GM21619 (cell line): ENCODE results near the gene LRRC1.
A peak's percentile ranks its signal among the peaks of the same experiment; 100 is the strongest.
"Not testable (repeated sequence)": the region's sequence is repeated elsewhere in the genome, so short reads cannot be mapped to it uniquely, and the experiment has no call there.

Experiments used
- ATAC-seq: cut with Tn5 transposase; IDR thresholded peaks from one replicate; pipeline ENCODE4 v1.9.1; 2021; ENCODE audit not compliant: unreplicated experiment

Gene LRRC1

DNA sequence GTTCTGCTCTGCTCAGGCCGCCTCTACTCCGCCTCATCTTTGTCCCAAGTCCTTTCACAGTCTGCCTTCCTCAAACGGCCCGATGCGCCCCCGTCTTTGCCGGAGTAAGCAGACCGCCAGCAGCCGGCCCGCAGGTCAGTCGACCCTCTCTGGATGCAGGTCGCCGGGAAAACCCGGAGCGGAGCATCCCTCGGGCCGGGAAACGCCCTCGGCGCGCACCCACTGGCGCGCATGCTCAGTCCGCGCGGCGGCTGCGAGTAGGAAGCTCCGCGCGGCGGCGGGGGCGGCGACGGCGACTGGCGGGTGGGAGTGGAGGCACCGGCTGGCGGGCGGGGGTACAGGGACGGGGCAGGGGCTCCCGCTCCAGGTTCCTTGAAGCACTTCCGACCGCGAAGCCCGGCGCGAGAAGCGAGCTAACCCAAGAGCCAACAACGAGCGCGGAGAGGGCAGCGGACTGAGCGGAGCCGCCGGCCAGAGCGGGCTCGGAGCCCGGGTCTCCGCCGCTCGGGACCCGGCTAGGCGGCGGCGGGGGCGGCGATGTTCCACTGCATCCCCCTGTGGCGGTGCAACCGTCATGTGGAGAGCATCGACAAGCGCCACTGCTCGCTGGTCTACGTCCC, at the start of gene LRRC1:
Gene LRRC1, plus strand, starts transcription at position 286 of the 620 bp plus-strand sequence. Its CDS starts 252 bp downstream, at position 538.
- peak; percentile 61 for ATAC-seq

DNA sequence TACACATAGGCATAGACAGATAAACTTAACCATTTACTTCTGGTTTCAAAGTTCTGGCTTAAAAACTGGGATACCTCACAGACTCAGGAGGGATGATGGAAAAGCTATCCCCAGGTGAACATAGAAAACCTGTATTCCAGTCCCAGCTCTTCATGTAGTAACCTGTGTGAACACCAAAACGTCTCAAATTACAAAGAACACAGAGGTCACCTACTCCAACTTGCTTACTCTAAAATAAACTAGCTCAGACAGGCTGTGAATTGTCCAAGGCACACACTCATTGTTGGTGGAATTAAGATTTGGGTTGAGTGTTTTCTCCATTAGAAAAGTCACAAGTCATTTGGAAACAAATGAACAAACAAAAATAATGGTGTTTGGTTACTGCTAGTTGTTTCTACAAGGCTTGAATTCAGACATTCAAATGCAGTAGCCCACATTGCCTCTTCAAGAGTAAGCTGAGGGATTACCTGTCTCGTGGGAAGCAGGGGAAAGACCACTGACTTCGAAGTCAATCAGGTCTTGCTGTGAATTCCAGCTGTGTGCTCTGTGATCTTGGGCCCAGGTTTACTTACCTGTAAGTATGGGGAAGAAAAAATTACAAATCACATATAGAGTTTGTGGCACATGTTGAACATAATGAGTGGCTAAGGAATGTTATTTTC, 48.2 kb upstream of the LRRC1 start:
- no peak for ATAC-seq

DNA sequence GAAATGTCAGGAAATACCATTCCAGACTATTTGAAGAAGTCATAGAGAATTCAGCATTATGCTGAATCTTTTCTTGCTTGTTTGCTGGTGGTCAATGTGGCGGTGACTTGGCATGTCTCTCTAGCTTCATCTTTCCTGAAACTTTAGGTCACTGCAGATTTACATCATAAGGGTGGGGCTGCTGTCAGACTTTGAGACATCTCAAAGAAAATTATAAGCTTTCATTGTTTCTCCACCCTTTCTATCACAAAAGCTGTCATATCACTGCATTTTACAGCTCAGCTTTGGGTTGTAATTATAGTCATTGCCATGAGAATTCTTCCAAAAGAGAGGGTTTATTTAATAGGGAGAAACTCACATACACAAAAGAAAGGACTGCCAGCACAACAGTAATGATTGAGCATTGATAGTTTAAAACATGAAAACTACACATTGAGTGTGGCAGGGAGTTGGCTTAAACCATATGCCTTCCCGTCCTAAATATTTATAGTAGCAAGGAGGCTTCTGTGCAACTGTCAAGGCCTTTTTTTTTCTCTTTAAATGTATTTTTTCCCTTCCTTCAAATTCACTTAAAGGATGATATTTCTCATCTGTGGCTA, 44.7 kb upstream of the LRRC1 start:
- no peak for ATAC-seq

DNA sequence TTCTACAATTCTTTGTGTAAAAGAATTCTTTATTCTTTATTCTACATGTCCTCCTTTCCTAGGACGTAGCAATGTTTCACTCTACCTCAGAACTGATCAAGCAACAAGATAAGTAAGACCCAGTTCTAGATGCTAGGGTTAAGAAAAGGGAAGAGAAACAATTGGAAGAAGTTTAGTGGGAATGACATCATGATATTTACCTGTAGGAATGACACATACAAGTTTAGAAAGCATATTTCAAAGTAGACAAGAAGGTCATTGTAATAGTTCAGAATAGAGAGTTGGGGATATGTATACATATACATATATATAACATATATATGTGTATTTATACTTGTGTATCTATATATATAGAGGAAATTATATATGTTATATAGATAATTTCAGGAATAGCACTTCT, 43.4 kb upstream of the LRRC1 start:
- ATAC-seq, result no peak

DNA sequence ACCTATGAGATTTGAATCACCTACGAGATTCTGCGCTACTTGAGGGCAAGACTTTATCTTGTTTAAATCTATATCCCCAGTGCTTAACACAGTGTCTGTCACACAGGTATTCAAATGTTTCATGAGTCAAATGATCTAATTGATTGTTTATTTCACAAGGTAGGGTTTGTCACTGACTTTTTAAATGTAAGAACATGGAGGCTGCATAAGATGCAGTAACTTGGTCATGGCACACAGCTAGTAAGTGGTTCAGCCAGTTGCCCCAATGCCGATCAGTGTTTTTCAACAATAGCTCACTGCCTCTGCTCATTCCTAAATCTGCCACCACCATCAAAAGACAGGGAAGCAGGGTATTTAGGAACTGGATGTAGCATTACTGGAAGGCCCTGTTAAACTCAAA, 42.4 kb upstream of the LRRC1 start:
- no peak for ATAC-seq

DNA sequence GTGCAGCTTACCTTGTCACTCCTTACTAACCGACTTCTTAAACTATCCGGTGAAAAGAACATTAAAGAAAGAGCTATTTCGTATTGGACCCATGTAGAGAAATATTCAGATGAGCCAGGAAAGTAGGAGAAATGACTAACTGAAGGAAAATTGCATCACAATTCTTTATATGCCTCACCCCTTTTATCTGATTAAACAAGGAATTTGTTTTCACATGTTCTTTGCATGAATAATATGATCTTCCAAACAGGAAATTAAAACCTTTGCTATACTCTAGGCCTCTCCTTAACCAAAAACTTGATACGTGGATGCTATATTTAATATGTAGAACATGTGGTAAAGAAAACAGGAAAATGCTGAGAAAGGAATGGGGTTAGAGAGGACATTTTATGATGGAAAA, 41.9 kb upstream of the LRRC1 start:
- ATAC-seq, result no peak

DNA sequence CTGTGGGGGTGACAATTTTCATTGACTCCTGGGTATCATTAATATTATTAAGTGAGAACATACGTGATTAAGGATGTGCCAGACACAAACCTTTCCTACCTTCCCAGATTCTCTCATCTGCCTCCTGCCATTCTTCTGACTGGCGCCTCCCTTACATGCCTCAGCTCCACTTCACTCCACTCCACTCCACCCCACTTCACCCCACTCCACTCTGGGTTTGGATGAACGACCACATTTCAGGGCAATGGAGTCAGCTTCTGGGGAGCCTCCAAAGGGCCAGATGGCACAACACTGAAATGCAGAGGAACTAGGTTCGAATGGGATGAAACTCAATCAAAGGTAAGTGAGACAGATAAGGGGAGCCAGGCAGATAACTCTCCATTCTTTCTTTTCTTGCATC, 40.5 kb upstream of the LRRC1 start:
- no peak for ATAC-seq

DNA sequence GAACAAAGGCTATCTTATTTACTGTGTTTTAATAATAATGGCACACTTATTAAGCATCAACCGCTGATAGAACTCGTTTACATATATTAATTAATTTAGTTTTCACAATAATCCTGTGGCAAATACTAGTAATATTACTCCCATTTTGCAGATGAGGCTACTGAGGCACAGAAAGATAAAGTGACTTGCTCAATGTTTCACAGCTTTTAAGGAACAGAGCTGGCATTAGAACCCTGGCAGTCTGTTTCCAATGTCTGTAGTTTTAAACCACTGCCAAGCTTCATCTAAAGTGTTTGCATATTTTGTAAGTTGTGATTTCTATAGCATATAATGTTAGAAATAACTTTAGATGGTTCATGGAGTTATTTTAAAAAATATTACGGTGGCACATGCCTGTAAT, 38.4 kb upstream of the LRRC1 start:
- ATAC-seq, result no peak

DNA sequence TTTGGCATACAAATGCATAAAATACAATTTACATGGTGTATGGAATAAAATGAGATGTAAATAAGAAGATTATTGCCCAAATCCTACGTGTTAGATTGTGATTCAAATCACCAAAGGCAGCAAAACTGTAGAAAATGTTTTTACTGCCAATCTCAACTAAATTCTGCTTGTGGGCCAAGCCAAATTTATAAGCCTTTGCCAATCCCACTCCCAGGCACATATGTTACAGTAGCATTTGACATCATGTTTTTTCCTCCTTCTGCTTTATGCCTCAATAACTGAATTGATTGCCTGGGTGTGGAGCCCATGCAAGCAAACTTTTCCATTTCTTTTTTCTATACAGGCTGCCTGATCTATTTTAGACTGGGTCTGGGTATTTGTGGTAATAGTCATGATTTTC, 36.3 kb upstream of the LRRC1 start:
- ATAC-seq, result no peak

DNA sequence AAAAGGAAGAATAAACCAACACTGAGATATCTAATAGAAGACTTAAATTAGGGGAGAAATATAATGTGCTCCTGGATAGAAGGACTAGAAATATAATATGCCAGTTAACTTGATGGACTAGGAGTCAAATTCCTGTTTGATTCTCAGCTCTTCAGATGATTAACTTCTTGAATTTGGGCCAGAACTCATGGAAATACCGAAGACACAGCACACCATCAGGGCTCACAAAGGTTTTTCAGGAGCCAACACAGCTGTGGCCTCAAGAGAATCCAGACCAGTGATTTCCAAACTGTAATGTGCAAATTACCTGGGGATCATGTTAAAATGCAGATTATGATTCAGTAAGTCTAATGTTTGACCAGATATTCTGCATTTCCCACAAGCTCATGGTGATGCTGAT, 33.8 kb upstream of the LRRC1 start:
- ATAC-seq, result no peak

DNA sequence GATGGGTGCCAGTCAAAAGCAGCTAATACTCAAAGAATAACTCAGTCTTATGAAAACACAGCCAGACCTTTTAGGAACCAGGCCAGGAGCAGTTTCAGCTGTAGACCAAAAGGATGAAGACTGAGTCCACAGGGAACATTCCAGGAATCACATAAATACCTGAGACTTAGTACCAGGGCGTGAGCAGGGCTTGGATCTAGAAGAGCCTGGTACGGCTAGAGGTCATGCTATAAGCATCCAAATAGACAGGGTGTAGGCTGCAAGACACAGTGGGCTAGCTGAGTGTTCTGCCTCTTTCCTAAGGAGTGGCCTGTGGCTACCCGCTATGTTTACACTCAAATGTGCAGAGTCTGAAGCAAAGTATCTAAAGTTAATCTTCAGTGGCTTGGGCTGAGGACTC, 29.5 kb upstream of the LRRC1 start:
- ATAC-seq, result no peak

DNA sequence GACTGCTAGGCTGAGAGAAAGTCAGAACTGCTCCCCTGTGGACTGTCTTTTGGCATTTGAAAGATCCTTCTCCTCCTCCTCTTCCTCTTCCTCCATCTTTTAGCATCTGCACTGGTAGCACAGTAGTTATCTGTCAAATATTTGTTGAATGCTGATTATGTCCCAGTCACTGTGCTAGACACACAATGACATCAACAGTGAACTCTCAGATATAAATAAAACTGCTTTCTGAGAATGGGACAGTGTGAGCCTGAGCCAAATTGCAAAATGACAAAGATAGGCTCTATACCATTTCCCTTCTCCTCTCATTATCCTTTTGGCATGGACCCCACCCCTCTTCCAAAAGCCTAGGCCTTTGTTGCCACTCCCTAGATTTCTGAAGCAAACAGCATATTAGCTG, 27.9 kb upstream of the LRRC1 start:
- ATAC-seq, result no peak

DNA sequence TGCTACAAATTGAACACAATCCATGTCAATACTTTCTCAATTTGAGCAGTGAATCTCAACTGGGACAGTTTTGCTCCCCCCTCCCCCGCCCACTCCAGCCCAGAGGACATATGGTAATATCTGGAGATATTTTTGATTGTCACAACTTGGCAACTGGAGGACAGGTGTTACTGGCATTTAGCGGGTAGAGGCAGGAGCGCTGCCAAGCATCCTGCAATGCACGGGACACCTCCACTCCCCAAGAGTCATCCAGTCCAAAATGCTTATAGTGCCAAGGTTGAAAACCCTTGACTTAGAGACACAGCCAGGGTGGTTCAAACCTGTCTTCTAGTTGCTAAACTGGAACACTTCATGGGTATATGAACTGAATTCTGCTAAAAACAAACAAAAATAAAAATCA, 26.9 kb upstream of the LRRC1 start:
- no peak for ATAC-seq

DNA sequence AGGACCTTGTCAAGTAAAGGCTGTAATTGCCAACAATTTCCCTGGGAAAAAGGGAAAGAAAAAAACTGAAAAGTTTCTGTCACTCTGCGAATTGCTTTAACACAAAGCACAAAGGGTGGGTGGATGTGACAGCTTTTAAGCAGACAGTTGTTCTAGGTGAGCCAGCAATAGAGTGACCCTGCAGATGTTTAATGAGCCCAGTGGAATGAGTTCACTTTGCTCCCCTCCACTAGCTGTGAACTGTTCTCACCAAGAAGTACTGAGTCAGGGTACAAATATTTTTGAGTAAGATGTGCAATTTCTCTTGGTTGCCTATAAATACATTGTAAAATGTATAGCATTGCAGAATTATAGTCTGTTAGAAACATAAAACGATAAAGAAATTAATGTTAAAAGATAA, 26.2 kb upstream of the LRRC1 start:
- no peak for ATAC-seq

DNA sequence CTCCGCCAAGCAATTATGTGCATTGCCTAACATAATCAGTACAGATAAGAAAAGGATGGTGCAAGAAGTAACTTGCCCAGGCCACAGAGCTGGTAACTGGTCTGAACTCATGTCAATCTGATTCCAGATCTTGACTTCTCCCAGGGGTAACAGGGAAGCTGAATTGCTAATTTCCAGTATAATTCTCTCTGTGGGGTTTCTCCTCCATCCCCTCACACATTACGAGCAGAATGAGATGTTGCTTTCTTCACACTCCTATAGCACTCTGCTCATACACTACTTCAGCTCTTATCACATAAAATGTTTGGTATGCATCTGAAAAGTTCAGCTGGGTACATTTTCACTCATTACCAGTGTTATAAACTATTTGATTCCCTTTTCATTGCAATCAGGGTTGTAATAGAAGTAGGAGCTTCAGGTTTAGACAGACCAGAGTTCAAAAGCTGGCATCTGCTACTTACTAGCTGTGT, 24.0 kb upstream of the LRRC1 start:
- ATAC-seq, result no peak

DNA sequence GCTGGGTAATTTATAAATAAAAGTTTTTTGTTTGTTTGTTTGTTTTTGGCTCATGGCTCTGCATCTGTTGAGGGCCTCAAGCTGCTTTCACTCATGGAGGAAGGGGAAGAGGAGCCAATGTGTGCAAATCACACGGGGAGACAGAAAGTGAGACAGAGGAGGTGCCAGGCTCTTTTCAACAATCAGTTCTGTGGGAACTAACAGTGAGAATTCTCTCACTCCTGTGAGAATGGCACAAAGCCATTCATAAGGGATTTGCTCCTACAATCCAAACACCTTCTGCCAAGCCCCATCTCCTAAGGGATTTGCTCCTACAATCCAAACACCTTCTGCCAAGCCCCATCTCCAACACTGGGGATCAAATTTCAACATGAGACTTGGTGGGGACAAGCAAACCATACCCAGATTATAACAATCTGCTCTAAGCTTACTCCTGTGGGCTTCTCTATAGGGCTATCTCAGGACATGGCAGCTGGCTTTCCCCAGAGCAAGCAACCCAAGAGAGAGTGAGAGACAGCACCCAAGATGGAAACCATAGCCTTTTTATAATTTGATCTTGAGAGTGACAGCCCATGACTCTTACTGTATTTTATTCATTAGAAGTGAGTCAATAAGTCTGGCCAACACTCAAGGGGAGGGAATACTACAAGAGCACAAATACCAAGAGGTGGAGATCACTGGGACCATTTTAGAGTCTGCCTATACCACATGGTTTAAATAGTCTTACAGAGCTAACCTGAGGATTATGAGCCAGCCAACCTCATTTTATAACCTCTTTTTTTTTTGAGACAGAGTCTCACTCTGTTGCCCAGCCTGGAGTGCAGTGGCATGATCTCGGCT, 22.8 kb upstream of the LRRC1 start:
- ATAC-seq, result no peak

DNA sequence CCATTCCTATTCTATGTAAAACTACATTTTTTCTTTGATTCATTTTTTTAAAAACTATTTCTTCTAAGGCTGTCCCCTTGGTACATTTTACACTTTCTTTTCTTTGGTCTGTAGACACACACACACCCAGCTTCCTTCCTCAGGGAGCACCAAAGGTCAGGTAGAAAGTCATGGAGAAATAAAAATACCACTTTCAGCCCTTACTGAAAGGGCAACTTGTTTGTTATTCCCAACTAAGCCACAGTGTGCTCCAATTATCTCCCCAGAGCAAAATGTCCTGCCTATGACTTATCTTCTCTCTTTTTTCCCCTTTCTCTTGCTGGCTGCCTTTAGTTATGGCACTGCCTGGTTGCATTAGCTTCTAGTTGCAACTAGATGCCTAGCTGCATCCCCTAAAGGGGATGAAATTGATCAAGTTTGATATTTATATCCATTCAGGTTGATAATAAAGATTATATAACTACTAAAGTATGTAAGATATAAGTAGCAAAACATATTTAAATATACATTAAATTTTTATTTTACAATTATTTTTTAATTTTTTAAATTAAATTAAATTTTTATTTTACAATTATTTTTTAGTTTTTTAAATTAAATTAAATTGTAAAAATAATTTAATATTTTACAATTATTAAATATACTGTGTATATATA, 21.6 kb upstream of the LRRC1 start:
- ATAC-seq, result no peak

DNA sequence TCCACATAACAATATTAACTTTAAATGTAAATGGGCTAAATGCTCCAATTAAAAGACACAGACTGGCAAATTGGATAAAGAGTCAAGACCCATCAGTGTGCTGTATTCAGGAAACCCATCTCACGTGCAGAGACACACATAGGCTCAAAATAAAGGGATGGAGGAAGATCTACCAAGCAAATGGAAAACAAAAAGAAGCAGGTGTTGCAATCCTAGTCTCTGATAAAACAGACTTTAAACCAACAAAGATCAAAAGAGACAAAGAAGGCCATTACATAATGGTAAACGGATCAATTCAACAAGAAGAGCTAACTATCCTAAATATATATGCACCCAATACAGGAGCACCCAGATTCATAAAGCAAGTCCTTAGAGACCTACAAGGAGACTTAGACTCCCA, 18.7 kb upstream of the LRRC1 start:
- not testable (repeated sequence) for ATAC-seq

DNA sequence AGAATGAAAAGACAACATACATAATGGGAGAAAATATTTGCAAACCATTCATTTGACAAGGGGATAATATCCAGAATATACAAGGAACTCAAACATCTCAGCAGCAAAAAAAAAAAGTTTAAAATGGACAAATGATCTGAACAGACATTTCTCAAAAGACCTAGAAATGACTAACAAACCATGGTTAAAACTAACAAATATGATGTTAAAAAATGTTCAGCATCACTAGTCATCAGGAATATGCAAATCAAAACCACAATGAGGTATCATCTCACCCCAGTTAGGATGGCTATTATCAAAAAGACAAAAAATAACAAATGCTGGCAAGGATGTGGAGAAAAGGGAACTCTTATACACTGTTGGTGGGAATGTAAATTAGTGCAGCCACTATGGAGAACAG, 9.8 kb upstream of the LRRC1 start:
- ATAC-seq, result not testable (repeated sequence)

DNA sequence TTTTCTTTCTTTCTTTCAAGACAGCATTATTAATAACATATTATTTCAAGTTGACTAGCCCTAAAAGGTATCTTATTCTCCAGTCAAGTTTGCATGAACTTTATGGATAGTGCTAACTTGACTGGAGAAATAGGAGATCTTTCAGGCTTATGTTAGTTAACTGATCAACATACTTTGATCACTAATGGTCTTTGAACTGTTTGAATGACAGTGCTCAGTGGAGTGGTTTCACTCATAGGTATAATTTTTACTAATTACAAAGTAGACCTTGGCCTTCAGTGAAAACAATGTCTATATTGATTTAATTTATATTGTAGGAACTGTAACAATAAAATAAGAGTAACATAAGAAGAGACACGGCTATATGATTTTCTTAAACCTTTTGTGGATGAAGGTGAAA, 8.0 kb upstream of the LRRC1 start:
- no peak for ATAC-seq

DNA sequence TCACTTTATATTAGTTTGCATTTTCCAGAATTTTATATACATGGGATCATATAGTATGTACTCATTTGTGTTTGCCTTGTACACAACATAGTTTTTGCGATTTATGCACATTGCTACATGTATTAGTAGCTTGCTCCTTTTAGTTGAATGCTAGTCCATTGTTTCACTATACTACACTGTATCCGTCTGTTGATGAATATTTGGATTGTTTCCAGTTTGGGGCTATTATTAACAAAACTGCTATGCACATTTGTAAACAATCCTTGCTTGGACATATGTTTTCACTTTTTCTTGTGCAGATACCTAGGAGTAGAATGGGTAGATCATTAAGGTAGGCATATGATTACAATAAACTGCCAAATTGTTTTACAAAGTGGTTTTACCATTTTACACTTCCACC, 3.9 kb upstream of the LRRC1 start:
- ATAC-seq, result no peak
